Dermis microvascular lymphatic vessel endothelial cell (primary cell): ENCODE measurements around the gene SAMD9L. TPM values are rescaled to one million over a fixed set of nuclear protein-coding genes. Genes with fewer than 3 reads are reported as not detected.
"Not testable (repeated sequence)": the region's sequence is repeated elsewhere in the genome, so short reads cannot be mapped to it uniquely, and the experiment has no call there.

Experiments
- DNase-seq, 2 donors: peaks; one replicate each; pipeline versions ENCODE4 v3.0.0 to v3.0.0-alpha.2; 2010; ENCODE audit warnings: low read depth in 2 of 2
- total RNA-seq: library from RNA; depleted of rRNA; stranded (reverse); fragments of >200 nt; gene quantifications from 2 replicates; pipeline ENCODE4 v1.2.1, GENCODE V29; 2014

The SAMD9L gene
- total RNA-seq, 1 donor from 2014 or later: 8.0 TPM

- DNase-seq: peak; percentile 77 to 79
Measured at GRCh38 chr7:93146036-93146435, 2.1 kb downstream of the SAMD9L start.

DNA sequence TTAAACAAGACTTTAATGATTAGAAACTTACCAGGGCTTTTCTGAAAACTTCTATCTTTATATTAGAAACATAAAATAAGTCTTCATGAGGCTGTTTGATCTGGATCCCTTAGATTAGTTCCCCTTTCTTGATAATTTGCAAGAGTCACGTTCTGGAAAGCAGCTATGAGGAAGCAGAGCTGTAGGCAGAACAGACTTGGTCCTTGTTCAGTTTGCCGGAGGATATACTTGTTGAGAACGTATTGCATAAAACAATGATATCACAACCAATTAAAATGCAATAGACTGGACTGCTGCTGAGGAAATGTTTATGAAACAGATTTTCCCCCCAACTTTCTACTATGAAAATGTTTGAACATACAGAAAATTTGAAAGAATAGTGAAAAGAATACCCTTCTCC lies 2.8 kb downstream of the SAMD9L start:
- no peak for DNase-seq

GRCh38 chr7:93142127-93142526 lies 6.1 kb downstream of the SAMD9L start:
- DNase-seq: no peak

DNA sequence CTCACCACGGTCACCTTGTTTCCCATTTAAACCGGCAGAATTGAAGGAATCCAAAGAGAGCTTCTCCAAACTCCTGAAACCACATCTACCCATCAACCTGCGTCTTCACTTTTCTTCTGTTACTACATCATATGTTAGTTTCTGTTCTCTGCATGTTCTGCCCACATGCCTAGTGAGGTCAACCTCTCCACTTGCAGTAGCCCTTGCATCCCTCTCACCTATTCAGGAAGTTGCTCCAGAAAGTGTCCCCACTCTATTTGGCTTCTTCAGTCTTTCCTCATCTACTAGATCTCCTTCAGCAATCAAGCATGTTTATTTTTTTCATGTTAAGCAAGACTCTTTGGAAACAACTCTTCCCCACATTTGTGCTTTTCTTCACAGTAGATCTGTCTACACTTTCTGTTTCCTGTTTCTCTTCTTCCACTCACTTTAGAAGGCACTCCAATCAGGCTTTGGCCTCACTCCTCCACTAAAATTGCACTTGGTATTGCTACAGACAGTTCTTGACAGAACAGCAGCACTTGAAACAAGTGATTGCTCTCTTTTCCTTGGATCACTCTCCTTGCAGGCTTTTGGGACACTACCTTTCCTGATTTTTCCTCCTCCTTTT lies 7.5 kb downstream of the SAMD9L start:
- no peak for DNase-seq

DNA sequence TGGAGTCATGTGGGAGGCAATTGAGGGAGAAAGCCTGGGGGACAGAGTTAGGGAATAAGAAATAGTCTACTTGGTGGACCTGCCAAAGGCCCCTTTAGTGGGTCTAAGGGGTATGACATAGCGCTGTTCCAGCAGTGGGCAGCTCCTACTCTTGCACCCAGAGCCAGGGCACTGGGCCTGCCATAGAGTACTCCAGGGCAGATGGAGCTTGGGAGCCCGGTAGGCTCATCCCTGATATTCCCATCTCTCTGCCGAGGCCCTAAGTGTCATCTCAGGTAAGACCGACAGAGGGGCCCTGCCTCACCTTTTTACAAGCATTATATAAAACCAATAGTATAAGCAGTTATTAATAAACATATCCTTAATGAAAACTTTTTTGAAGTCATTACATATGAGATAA lies 9.6 kb downstream of the SAMD9L start:
- no peak for DNase-seq

GRCh38 chr7:93133005-93133404 lies 15.2 kb downstream of the SAMD9L start:
- DNase-seq: peak in 1 of 2 donors; percentile 43

DNA sequence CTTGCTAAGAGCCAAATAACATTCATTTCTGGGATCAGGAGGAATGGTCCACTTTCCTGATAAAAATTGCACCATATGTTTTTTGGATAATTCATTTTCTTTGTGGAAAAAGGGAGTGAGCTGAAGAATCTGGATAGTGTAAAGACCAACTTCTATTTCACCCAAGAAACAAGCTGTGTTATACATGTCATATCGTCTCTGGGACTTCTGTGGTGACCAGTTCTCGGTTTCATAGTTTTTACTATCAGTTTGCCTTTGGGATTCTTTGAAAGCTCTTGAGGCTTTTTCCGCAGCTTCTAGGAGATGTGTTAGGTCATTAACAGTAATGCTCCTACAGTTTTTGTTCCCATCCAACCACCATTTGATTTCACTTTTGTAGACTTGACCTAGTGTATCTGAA lies 16.0 kb downstream of the SAMD9L start:
- no peak for DNase-seq

GRCh38 chr7:93126954-93127353 lies 21.2 kb downstream of the SAMD9L start:
- not testable (repeated sequence) for DNase-seq

DNA sequence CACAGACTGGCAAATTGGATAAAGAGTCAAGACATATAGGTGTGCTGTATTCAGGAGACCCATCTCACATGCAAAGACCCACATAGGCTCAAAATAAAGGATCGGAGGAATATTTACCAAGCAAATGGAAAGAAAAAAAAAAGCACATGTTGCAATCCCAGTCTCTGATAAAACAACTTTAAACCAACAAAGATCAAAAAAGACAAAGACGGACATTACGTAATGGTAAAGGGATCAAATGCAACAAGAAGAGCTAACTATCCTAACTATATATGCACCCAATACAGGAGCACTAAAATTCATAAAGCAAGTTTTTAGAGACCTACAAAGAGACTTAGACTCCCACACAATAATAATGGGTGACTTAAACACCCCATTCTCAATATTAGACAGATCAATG lies 24.7 kb downstream of the SAMD9L start:
- not testable (repeated sequence) for DNase-seq

DNA sequence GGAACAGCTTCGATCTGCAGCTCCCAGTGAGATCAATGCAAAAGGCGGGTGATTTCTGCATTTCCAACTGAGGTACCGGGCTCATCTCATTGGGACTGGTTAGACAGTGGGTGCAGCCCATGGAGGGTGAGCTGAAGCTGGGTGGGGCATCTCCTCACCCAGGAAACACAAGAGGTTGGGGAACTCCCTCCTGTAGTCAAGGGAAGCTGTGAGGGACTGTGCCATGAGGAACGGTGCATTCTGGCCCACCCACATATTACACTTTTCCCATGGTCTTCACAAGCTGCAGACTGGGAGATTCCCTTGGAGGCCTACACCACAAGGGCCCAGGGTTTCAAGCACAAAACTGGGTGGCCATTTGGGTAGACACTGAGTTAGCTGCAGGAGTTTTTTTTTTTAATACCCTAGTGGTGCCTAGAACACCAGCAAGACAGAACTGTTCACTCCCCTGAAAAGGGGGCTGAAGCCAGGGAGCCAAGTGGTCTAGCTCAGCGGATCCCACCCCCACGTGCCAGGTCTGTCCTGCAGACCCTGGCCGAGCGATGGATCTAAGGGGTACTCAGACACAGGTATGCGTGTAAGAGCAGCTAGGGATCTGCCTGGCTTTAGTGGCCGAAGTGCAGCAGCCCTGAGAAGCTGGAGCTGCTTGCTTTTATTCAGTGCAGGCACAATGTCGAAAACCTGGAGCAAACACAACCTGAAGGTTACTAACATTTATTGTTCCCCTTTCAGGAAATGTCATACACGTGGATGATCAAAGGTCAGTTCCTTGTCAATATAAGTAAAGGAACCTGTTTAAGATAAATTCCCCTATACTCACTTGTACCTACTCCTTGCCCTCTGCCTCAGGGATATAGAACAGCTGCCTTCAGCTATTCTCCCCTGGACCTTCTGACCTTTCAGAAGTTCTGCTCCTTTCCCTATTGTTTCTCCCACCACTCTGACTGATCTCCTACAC lies 27.3 kb downstream of the SAMD9L start:
- DNase-seq: no peak

- DNase-seq: no peak
Measured at GRCh38 chr7:93119191-93119905, 28.8 kb downstream of the SAMD9L start.

DNA sequence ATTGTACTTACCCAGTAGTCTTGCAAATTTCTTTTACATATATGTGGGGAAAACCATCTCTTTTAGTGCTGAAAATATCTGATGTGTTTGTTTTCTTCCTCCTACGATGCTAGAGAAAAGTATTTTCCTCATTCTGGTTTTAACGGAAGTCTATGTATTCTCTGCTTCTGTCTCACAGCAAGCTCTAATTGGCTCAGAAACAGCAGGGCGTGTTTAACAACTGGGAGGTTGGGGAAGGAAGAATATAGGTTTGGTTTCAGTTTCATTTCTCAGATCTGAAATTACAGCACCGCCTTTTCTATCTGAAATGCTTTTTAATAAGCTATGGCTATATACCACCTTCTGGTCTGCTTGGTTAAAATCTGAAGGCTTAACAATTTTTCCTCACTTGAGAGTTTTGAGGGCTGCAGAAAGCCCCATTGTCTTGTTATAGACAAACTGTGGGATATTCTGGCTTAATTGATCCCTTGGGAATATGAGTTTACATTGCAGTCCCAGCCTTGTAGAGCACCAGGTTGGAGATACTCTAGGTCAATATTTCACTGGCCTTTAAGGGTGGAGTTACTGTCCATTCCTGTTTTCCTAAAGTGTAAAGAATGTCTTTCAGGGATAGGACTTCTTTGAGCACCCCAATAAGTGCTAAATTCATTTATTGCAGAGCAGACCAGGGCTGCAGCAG lies 30.2 kb downstream of the SAMD9L start, which contains the start of gene SAMD9:
SAMD9 (minus strand) TSS at position 128 of the 679 bp plus-strand sequence. CDS start 11,882 bp downstream, outside the sequence.
- DNase-seq: peak; percentile 75 to 85

DNA sequence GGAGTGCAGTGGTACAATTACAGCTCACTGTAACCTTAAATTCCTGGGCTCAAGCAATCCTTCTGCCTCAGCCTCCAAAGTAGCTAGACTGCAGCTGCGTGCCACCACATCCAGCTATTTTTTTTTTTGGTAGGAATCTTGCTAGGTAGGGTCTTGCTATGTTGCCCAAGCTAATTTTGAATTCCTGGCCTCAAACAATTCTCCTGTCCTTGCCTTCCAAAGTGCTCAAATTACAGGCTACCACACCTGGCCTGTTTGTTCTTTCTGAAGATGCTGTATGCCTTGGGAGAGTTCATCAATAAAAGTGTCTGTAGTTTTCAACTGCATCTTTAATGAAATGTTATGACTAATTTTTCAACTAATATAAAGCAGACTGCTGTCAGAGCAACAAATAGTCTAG lies 30.9 kb downstream of the SAMD9L start:
- no peak for DNase-seq

DNA sequence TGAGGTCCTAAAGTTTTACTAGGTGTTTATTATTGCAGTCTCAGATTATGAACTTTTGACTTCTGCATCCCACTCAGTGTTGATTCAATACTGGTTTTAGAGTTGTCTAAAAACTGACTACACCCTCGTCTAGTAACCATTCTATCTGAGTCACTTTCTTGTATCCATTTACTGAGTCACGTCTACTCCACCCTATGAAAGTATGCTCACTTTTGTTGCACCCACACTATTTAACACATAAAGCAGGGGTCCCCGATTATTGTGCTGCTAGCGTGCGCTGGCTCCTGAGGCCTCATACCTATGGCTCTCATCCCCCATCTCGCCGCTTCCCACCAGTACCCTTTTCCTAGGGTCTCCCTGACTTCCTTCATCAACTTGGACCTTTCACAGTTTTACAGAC lies 32.4 kb downstream of the SAMD9L start:
- no peak for DNase-seq

GRCh38 chr7:93108003-93108402 lies 40.2 kb downstream of the SAMD9L start:
- DNase-seq: no peak

- no peak for DNase-seq
Measured at GRCh38 chr7:93097388-93097787, 50.8 kb downstream of the SAMD9L start.

- DNase-seq: peak; percentile 11 to 64
Measured at GRCh38 chr7:93092757-93093370, 55.3 kb downstream of the SAMD9L start.
